NCI-H2171 treated with DMSO at 0.1 percent for 48 hours (cell line): Measurements from ENCODE around the gene CIB4.

Source experiments
- DNase-seq: peaks from one replicate; lab custom pipeline; 2025; lab: John Stamatoyannopoulos, UW

CIB4 gene

GRCh38 chr2:26640781-26641564 lies at the start of gene CIB4:
Gene CIB4, minus strand, starts transcription at chr2:26641366. Its CDS starts 52 bp downstream, at chr2:26641314.
- DNase-seq = peak; percentile 78

DNA sequence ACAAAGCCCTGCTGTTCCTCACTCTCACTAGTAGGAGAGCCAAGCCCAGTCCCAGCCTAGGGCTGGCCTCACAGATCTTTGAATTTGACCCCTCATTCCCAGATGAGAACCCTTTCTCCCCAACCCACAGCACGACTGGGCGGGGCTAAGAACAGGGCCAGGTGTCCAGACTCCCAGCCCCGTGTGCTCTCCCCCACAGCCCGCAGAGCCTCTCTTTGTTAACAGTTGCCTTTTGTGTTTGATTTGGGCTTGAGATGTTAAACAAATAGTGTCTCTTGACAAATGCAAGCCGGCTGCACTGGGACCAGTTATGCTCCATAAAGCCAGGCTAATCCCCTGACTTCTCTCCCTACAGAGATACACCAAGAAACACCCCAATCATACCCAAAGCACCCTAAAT lies 46.6 kb upstream of the CIB4 start:
- no peak for DNase-seq

DNA sequence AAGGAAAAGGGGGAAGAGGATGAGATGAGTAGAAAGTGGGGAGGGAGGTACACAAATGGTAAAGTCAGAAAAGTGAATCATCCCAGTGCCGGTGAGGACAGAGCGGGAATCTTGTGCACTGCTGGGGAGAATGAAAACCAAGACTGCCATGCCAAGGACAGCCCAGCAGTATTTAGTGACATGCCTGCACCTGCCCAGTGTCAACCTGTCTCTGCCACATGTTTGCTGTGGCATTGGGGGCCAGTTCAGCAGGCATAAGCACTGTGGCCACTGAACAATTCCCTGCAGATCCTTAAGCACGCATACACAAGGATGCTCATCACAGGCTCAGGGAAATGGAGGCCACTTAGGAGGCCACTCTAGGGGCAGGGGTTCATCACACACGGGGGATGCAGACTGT lies 46.2 kb upstream of the CIB4 start:
- peak; percentile 65 for DNase-seq

DNA sequence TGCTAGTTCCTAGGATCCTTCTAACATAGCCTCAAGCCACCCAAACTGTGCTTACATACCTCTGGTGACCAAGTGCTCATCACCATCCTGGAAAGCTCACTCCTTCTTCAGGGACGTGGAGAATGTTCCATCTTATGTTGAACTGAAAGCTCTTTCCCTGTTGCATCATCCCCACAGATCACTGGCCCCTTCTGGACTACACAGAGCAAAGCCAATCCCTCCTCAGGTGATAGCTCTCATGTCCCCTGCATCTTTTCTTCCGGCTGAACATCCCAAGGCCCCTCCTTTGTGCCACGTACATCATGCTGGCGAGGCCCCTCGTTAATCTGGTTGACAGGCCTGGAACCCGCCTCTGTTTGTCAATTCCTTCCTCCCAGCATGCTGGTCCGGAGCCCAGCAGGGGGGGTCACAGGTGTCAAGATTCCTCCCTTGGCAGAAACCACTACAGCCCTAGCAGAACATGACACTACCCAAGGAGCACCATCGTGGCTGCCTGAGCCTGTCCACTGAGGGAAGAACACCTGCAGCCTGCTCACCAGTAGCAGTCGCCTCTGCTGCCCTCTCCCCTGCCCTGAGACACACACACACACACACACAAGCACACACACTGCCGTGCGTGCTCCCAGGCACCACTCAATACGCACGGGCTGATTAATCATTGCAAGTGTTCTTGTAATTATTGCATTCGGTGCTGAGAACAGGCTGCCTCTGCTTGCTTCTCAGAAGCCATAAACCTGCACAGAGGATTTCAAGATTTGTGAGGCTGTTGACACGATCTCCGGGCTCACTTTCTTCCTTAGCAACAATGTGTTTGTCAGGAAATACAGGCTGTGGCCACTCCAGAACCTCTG lies 45.0 kb upstream of the CIB4 start:
- DNase-seq = peak; percentile 60

DNA sequence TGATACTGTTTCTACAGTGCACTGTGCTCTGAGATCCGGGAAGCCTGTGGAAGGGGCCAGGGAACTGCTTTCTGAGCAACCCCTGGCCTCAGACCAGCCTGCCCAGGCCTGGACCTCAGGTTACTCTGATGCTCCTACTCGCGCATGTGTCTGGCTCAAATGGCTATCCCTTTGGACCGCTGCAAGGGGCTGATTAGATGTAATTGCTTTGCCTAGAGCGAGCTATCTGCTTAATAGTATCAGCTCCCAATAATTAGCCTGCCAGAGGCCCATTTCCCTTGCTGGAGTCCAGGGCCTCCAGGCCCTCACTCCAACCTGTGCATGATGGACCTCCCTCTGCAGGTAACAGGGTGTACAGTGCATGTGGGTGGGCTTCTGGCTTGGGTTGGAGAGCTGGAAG lies 44.2 kb upstream of the CIB4 start:
- no peak for DNase-seq

DNA sequence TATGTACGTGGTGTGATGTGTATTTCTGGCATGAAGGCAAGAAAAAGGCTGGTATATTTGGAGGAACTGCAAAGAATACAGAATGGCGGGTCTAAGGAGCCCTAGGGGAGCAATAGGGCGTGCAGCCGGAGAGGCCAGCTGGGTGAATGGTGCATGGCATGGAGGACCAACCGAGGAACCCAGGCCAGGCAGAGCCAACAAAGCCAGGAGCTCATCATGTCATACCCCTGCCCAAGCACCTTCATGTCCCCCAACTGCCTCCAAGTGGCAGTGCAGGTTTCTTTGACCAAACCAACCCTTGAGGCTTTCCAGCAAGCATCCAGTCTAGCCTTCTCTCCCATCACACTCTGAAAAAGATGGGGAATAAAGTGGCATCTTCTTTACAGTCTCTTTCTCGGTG lies 42.4 kb upstream of the CIB4 start:
- no peak for DNase-seq

- DNase-seq = no peak
Measured at GRCh38 chr2:26682155-26682554, 41.0 kb upstream of the CIB4 start.

GRCh38 chr2:26681656-26682055 lies 40.5 kb upstream of the CIB4 start:
- no peak for DNase-seq

DNA sequence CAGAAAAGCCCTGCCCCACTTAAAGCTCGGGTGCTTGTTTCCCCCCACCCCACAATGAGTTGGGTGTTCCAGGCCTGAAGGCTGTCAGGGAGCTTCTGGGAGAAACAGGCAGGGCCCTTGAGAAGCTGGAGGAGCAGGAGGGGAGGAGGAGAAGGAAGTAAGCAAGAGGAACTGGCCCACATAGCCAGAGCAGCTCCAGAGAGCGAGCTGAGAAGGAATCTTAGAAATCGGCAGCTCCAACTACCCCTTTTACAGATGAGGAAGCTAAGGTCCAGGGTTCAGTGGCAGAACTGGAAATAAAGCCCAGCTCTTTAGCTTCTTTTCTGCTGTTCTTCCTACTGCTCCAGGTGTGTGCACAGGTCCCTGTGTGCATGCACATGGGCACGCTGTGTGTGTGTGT lies 38.7 kb upstream of the CIB4 start:
- no peak for DNase-seq

DNA sequence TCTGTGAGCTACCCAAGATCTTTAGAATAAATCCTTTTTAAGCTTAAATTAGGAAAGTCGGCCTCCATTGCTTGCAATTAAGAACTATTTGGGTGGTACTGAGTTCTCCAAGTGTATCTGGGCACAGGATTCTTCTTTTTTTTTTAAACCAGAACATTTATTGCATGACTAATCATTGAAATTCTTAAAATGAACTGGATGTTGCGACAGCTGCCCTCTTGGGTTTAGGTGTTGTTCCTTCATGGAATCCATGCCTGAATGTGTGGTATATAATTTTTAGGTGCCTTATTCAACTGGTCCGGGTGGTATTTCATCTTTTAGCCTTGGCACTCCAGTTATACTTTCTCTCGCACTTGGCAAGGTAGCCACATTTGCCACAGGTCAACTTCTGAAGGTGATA lies 36.9 kb upstream of the CIB4 start:
- DNase-seq = no peak

DNA sequence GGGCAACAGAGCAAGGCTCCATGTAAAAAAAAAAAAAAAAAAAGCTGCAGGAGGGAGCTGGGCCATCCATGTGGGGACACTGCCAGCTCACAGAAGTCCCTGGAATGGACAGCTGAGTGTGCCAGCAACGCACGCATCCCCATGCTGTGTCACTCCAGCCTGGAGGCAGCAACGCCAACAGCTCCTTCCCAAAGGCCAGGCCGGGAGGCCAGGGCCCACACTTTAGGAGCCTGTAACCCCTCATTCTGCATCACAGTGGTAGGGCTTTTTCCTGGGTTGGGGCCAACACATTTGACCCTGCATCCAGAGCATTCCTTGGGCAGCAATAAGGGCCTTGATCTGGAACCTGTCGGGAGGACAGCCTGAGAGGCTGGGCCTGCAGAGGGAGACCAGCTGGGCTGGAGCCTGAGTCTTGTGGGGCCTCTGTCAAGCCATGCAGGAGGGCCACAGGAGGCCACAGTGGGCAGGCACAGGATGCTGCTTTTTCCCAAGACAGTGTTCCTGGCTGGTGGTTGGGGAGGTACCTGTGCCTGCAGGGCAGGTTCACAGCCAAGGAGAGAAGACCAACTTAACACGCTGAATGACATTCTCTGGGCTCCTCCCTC lies 34.6 kb upstream of the CIB4 start:
- no peak for DNase-seq

DNA sequence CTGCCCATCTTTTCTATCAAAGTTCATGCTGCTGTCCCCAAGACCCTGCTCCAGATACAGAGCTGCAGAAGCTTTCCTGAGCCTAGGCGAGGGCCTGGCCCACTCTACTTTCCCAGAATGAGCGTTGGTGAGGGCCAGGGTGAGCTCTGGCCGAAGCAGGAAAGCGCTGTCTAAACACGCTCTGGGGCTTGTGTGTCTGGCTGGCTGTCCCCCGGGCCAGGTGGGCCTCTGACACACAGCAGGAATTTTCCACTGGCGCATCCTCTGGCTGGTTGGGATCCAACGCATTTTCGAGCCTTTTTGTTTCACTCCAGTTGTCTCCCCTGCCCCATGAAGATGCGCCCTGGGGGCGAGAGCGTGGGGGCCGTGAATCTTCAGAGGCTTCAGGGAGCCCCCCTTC lies 33.6 kb upstream of the CIB4 start:
- DNase-seq = no peak

GRCh38 chr2:26674002-26674751 lies 33.0 kb upstream of the CIB4 start:
- no peak for DNase-seq

DNA sequence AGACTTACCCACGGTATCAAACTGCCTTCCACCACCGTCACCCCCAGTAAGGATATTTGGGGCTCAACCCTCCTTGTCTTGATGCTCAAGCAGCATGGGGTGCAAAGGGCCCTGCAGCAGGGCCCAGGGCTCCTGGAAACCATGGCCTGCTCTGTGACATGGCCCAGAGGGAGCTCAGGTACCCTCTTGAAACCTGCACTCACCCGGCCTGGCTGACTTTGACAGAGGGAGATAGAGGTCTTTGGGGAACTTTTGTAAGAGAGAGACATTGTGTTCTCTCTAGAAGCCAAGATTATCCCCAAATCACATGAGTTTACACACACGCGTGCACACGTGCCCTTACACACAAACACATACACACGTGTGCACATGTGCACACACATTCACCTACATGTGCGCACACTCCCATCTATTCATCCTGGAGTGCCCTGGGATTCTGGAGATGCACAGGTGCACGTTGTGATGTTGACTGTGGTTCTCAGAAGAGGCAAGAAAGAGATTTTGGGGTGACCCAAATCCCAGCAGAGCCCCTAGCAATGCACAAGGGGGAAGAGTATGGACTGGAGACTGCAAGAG lies 31.7 kb upstream of the CIB4 start:
- DNase-seq = no peak

DNA sequence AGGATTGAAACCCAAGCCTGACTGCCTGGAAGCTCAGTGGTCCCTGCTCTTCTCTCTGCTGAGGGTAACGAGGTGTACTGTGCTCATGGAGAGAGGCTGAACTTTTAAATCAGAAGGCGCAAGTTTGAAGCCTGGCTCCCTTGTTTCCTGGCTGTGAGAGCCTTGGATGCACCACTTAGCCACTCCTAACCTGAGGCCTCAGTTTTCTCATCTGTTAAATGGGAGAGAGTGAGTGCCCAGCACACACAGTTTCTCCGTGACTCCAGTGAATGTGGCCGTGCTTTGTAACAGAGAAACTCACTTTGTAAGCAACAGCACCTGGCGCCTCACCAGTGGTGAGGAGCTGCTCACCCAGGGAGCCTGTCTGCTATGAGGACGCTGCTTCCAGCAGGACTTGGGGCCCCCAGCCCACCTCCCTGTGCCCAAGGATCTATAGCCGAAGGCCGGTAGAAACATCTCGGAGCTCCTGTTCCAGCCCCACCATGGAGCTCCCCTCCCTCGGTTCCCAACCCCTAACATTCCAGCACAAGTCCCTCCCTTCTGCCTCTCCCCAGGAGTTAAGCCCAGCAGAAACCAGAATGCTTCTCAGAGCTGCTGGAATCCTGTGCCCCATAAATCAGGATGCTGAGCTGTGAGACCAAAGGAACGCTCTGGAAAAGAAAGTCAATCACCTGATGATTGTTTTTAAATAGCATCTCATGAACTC lies 31.1 kb upstream of the CIB4 start:
- DNase-seq = no peak

DNA sequence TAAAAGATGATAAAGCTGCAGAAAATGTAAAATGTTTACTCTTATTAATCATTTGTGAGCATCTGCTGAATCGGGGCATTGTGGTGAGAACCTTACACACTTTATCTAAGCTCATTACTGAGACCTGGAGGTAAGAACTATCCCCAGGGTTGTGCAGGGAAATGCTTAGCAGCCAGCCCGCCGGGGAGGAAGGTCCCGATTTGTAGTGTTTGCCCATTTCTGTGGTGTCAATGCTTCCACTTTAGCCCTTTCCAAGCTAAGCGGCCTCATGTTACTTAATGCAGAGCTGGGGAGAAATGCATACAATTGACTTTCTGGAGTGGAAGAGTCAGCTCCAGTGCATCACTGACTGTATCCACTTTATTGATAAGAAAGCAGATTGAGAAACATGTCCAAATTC lies 30.5 kb upstream of the CIB4 start:
- no peak for DNase-seq

DNA sequence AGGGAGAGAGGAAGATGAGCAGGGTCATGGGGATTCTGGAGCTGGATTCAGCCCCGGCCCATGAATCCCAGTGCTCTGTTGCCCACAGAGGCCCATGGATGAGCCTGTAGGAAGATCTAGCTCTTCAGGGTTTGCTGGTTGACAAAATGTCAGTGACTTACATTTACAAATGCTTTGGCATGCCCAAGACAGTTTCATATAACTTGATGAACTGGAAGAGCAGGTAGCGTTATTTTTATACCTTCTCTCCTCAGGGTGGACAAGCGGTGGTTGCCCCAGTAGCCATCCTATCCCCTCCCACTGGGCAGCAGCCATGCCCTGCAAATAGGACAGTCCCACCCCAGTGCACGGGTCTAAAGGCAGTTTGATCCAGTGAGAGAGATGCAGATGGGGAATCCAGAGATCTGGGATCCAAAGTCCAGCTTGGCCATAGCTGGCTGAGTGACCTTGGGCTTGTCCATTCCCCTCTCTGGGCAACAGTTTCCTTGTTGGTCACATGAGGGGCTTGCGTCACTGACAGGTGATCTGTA lies 29.8 kb upstream of the CIB4 start:
- DNase-seq = no peak

DNA sequence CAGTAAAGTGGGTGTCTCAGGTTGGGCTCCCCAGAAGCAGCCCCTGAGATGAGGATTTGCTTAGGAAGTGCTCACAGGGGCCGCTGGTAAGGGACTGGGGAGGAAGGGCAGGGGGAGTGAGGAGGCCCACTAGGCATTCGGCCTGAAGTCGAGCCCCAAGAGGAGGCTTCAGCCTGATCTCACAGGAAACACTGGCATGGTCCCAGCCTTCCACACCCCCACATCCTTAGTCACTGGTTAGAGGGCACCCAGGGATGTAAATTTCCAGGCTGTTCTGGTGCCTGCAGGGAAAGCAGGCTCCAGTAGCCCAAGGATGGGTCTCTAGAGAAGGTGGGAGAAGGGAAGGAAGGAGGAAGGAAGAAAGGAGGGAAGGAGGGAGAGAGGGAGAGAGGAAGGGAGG lies 29.0 kb upstream of the CIB4 start:
- no peak for DNase-seq

DNA sequence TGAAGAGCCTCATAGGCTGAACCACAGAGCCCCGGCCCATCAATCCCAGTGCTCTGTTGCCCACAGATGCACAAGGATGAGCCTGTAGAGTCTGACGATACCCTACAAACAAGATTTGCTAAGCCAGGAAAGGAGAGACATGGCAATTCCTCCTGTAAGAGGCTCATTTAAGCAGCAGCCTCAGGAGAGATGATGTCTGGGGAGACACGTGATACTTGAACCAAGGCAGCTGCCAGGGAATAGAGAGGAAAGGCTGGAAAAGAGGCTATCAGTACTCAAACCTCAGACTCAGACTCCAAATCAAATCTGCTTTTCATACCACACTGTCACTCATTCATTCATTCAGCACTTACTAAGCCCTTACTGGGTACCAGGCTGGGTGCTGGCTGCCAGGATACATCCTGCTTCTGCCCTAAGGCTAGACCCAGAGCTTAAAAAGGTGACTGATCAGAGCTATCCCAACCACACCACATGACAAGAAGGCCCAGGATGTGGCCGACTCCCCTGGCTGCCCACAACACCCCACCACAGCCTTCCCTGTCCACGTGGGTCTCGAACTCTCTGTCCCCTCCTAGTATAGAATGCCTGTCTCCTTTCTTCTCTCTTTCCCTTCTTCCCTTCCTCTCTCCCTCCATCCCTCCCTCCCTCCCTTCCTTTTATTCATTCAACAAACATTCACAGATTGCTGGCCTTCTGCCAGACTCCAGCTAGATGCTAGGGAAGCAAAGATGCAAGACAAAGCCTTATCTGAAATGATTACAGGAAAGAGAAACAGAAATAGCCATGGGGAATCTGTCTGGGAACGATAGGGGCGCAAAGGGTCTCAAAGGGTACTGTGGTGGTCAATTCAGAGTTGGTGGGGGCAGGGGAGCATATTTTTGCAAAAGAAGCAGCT lies 27.9 kb upstream of the CIB4 start:
- DNase-seq = peak; percentile 61

GRCh38 chr2:26668041-26668440 lies 26.9 kb upstream of the CIB4 start:
- DNase-seq = no peak
